Measurements from ENCODE around the gene CDK8. TPM values are rescaled to one million over a fixed set of nuclear protein-coding genes. Genes with fewer than 3 reads are reported as not detected.

CDK8 gene
- polyA plus RNA-seq, 6 donors from 2014 or later = 3.5 to 6.0 (median 4.2) TPM

DNA sequence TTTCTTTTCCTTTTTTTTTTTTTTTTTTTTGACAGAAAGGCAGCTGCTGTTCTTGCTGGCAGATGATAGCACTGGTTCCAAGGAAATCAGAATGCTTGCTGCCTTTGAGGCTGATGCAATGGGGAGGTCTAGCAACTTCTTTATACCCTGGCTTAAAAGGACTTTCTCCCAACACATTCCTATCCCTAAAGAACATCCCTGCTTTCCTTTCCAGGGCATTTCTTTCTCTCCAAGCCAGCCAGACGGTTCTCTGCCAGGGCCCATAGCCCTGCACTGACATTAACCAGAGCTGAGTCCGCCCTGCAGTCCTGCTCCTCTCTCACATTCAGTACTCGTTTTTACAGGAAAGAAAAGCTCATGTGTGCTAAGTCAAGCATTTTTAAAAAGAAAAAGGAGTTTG is 169.7 kb downstream of the CDK8 start:
- H3K36me3 Mint-ChIP-seq = no peaks in the 10 kb centered on the region
- no peak overlapping the region for H3K4me3 Mint-ChIP-seq
- H3K27me3 Mint-ChIP-seq = peaks cover 9 to 30% (median 28%) of the 10 kb centered on the region in 3 donors
- no peak for DNase-seq
- H3K27ac Mint-ChIP-seq = no peak overlapping the region
- H3K9me3 Mint-ChIP-seq = peaks cover 0 to 3% (median 0%) of the 10 kb centered on the region in 7 donors
- no peaks in the 10 kb centered on the region for H3K4me1 Mint-ChIP-seq
- no peak for ATAC-seq (ENCODE audit: low read depth in 2 of 2)

DNA sequence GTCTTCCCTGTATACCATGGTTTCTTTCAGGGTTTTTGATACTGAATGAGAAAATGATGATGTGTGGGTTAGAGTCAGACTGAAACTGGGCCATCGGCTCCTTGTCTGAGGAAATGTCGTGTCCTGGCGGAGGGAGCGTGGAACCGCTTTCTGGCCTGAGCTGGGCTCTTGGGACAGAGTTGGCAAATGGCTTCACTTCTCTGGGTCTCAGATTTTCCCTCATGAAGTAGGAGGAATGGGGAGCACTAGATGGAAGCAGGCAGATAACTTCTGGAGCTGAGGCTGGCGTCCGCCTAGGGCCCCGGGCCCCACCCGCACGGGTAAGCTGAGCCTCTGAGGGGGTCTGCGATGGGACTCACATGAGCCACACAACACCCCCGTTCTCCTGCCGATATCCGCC is 170.3 kb downstream of the CDK8 start:
- no peak overlapping the region for H3K27ac Mint-ChIP-seq
- H3K4me1 Mint-ChIP-seq = no peaks in the 10 kb centered on the region
- ATAC-seq (ENCODE audit: low read depth in 2 of 2) = no peak

DNA sequence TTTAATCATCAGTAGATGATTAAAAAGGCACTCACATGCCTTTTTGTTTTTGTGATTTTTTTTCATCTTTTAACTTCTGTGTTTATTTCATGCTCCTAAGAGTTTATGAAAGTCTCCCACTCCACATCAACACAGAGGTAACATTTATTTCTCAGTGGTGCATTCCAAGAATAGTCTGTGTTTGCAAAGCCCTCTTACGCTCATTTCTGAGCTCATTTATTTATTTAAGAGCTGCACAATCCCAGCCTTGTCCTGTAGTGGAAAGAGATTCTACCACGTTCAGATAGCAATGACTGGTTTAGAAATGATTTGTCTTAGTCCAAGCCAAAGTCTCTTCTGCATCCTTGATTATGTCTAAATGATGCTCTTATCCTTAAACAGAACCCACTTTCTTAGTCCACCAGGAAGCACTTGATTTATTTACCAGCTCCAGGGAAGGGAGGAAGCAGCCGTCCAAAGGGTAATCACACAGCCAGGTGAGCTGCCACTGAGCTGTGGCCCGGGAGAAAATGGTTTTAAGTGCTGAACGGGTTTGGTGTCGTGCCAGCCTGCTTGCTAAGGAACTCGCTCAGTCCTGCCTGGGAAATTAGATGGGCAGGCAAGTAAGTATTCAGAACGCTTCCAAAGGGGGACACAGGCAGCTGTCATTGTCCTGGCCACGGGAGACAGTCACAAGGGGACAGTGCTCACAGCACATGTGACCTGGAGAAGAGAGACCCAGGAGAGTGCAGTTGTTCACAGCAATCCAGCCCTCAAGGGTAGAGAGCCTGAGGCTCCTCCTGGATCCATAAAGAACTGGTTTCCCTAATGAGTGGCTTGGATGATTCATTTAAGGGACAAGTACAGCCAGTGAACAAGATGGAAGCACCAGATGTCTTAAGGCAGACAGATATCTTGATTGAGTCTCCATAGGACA is 171.8 kb downstream of the CDK8 start:
- Mint-ChIP-seq H3K36me3 (no peaks in the 10 kb centered on the region), H3K27ac (no peak overlapping the region), H3K4me1 (no peaks in the 10 kb centered on the region), H3K9me3 (peaks cover 0 to 3% (median 0%) of the 10 kb centered on the region in 7 donors), H3K4me3 (peak overlapping the region in 1 of 8 donors; percentile 20), H3K27me3 (peaks cover 9 to 30% (median 28%) of the 10 kb centered on the region in 3 donors)
- ATAC-seq (ENCODE audit: low read depth in 2 of 2) (no peak), DNase-seq (no peak)

More for the DNA sequence above, 170.3 kb downstream of the CDK8 start:
- Mint-ChIP-seq H3K4me3 (no peak overlapping the region), H3K9me3 (peaks cover 0 to 3% (median 0%) of the 10 kb centered on the region in 7 donors), H3K27me3 (peaks cover 9 to 30% (median 28%) of the 10 kb centered on the region in 3 donors), H3K36me3 (no peaks in the 10 kb centered on the region)
- no peak for DNase-seq

DNA sequence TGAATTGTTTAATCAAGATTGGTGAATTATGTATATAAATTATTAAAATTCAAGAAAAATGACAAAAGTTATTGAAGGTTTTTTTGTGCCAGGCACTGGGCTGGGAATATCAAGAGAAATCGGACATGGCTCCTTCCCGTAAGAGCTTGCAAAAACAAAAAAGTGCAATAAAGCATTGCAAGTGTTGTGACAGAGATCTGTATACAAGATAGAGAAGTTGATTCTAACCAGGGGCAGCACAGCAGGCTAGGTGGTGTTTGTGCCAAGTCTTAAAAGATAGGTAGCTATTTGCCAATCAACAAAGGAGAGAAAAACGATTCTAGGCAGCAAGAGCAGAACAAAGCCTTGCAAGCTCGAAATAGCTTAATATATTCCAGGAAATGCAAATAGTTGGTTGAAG is 179.8 kb downstream of the CDK8 start:
- Mint-ChIP-seq H3K4me1 (no peaks in the 10 kb centered on the region), H3K36me3 (peaks cover 0 to 21% of the 10 kb centered on the region in 2 donors), H3K9me3 (peaks cover 15 to 54% (median 39%) of the 10 kb centered on the region in 7 donors), H3K27ac (no peak overlapping the region), H3K27me3 (peaks cover 0 to 4% (median 0%) of the 10 kb centered on the region in 3 donors), H3K4me3 (no peak overlapping the region)
- ATAC-seq (ENCODE audit: low read depth in 2 of 2) (no peak), DNase-seq (no peak)

DNA sequence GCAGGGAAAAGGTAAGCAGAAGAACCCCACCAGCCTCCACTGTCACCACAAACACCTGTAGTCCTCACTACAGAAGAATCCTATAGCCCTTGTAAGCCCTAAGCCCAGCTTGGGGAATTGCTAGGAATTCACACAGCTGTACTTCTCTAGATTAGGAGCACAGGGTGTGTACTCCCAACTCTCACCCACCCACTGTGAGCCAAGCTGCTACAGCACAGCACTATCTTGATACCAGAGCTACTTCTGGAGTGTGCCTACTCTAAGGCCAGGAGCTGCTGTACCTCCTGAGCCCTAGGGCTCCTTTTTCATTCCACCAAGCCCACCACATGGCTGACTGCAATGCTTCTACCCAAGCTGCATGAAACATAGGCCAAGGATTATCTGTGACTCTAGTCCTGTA is 181.2 kb downstream of the CDK8 start:
- Mint-ChIP-seq H3K4me1 (no peaks in the 10 kb centered on the region), H3K9me3 (peaks cover 15 to 54% (median 40%) of the 10 kb centered on the region in 7 donors), H3K27ac (no peak overlapping the region), H3K36me3 (peaks cover 0 to 21% of the 10 kb centered on the region in 2 donors), H3K27me3 (peaks cover 0 to 4% (median 0%) of the 10 kb centered on the region in 3 donors), H3K4me3 (no peak overlapping the region)
- DNase-seq (no peak), ATAC-seq (ENCODE audit: low read depth in 2 of 2) (no peak)

DNA sequence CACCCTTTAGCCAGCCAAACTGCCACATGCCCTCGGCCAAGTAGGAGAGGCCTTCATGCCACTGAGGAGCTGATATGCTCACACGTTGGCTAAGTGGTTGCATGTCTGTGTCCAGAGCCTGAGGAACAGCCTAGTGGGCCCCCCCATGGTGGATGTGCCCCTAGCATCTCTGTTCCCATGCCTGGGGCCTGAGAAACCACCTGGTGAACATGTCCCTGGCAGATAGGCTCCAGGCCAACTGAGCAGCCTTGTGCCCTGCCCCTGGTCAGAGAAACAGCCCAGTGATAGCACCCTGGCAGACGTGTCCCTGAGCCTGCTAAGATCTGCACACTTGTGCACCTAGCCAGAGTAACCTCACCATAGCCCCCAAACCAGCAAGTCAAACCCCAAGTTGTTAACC is 181.7 kb downstream of the CDK8 start:
- Mint-ChIP-seq H3K27ac (no peak overlapping the region), H3K4me3 (no peak overlapping the region), H3K27me3 (peaks cover 0 to 4% (median 0%) of the 10 kb centered on the region in 3 donors), H3K9me3 (peaks cover 15 to 54% (median 40%) of the 10 kb centered on the region in 7 donors), H3K36me3 (peaks cover 0 to 21% of the 10 kb centered on the region in 2 donors), H3K4me1 (no peaks in the 10 kb centered on the region)
- ATAC-seq (ENCODE audit: low read depth in 2 of 2) = no peak
- DNase-seq = no peak

DNA sequence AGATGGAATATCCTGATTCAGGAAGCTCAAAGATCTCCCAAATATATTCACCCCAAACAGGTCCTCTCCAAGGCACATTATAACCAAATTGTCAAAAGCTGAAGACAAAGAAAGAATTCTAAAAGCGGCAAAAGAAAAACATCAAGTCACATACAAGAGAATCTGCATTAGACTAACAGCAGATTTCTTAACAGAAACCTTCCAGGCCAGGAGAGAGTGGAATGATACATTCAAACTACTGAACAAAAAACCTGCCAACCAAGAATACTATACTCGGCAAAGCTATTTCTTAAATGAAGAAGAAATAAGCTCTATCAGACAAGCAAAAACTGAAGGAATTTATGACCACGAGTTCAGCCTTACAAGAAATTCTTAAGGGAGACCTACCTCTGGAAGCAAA is 183.0 kb downstream of the CDK8 start:
- Mint-ChIP-seq H3K27me3 (peaks cover 0 to under 1% (median 0%) of the 10 kb centered on the region in 3 donors), H3K36me3 (peaks cover 0 to 21% of the 10 kb centered on the region in 2 donors), H3K9me3 (peaks cover 15 to 54% (median 40%) of the 10 kb centered on the region in 7 donors), H3K4me1 (no peaks in the 10 kb centered on the region), H3K27ac (no peak overlapping the region), H3K4me3 (no peak overlapping the region)
- ATAC-seq (ENCODE audit: low read depth in 2 of 2) (no peak), DNase-seq (no peak)

DNA sequence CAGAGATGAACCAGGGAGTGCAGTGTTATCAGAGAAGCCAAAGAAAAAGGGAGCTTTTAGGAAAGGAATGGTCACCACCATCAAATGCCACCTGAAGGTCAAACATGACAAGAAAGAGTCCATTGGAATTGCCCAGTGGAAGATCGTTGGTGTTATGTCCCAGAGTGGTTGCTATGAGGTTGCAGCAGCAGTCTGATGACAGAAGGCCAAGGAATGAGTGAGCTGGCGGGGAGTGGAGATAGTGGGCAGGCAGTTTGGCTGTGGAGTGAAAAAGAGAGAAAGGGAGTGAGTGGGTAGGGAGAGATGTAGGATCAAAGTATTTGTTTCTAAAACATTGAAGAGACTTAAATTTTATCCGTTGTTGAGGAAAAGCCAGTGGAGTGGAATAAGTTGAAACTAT is 186.2 kb downstream of the CDK8 start:
- peaks cover 7 to 12% (median 8%) of the 10 kb centered on the region in 3 donors for H3K27me3 Mint-ChIP-seq
- H3K4me3 Mint-ChIP-seq = no peak overlapping the region
- H3K9me3 Mint-ChIP-seq = peaks cover 9 to 36% (median 30%) of the 10 kb centered on the region in 7 donors

DNA sequence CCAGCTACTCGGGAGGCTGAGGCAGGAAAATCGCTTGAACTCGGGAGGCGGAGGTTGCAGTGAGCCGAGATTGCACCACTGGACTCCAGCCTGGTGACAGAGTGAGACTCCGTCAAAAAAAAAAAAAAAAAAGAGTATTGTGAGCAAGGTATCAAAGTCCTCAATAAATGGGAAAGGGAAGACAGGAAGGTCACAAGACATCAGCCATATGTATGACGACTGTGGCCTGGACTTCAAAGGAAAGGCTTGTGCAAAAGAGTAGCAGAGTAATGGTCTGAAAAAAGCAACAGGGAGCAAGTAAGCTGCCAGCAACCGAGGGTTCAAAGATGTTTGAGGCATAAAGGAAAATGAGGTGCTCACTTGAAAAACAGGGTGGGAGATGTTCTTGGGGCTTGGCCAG is 187.5 kb downstream of the CDK8 start:
- Mint-ChIP-seq H3K4me3 (no peak overlapping the region), H3K4me1 (no peaks in the 10 kb centered on the region), H3K36me3 (peaks cover 0 to 4% of the 10 kb centered on the region in 2 donors), H3K27me3 (peaks cover 7 to 20% (median 17%) of the 10 kb centered on the region in 3 donors), H3K9me3 (peaks cover 3 to 25% (median 22%) of the 10 kb centered on the region in 7 donors), H3K27ac (no peak overlapping the region)
- no peak for ATAC-seq (ENCODE audit: low read depth in 2 of 2)
- no peak for DNase-seq

More for the DNA sequence above, 186.2 kb downstream of the CDK8 start:
- DNase-seq = no peak
- Mint-ChIP-seq H3K27ac (no peak overlapping the region), H3K4me1 (no peaks in the 10 kb centered on the region), H3K36me3 (peaks cover 0 to 12% of the 10 kb centered on the region in 2 donors)
- no peak for ATAC-seq (ENCODE audit: low read depth in 2 of 2)

DNA sequence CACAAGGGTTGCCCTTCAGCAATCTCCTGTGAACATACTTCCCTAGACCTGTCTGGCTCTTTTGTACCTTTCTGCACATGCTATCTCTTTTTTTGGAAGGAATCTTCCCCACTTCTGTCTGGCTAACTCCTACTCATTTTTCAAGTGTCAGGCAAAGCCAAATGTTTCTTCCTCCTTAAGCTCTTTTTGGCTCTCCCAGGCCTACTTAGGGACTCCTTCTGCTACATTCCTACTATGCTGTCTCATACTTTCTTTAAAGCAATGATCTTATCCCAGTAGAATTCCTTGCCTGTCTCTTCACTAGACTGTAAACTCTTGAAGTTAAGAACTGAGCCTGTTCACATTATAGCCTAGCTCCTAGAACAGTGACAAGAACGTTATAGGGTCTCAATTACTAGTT is 188.6 kb downstream of the CDK8 start:
- Mint-ChIP-seq H3K9me3 (peaks cover 1 to 14% (median 11%) of the 10 kb centered on the region in 7 donors), H3K4me1 (no peaks in the 10 kb centered on the region), H3K4me3 (no peak overlapping the region), H3K27me3 (peaks cover 17 to 30% (median 27%) of the 10 kb centered on the region in 3 donors), H3K36me3 (no peaks in the 10 kb centered on the region), H3K27ac (no peak overlapping the region)
- ATAC-seq (ENCODE audit: low read depth in 2 of 2) = no peak
- DNase-seq = no peak

DNA sequence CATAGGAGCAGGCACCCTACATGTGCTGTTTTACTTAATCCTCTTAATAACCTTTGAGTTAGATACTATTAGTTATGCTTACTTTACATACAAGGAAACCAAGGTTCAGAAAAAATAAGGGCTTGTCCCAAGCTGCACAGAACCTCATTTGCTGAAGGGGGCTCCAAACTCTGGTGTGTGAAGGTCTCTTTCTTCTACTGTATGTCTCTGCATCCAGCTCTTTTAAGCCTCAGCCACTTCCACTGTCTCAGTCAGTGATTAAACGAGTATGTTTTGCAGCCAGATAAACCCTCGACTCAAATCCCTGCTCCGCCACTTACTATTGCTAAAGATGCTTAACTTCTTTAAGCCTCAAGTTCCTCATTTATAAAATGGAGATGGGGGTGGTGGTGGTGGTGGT is 191.2 kb downstream of the CDK8 start:
- ATAC-seq (ENCODE audit: low read depth in 2 of 2) = no peak
- H3K9me3 Mint-ChIP-seq = peaks cover 0 to 14% (median 4%) of the 10 kb centered on the region in 7 donors
- H3K27me3 Mint-ChIP-seq = peaks cover 35 to 50% (median 39%) of the 10 kb centered on the region in 3 donors
- H3K4me3 Mint-ChIP-seq = no peak overlapping the region
- peaks cover 0 to 7% of the 10 kb centered on the region in 2 donors for H3K36me3 Mint-ChIP-seq
- H3K4me1 Mint-ChIP-seq = no peaks in the 10 kb centered on the region
- DNase-seq = no peak
- H3K27ac Mint-ChIP-seq = no peak overlapping the region

DNA sequence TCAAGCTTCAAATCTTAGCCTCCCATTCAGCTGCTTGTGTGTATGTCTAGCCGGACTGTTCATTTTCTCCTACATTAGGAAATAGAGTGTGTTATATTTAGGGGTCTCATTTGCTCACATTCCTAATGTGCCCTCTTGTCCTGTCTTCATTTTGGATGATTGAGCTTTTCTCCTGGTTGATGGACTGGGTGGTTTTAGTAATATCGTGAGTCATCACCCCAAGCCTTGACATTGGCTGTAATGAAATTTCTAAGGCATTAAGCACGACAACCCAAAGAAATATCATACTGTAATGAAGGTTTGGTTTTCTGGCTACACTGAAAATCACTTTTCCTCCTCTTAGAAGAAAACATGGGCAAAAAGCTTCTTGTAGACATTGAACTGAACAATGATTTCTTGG is 192.8 kb downstream of the CDK8 start:
- Mint-ChIP-seq H3K9me3 (peaks cover 3 to 27% (median 14%) of the 10 kb centered on the region in 7 donors), H3K4me3 (no peak overlapping the region), H3K27ac (no peak overlapping the region), H3K4me1 (no peaks in the 10 kb centered on the region), H3K27me3 (peaks cover 47 to 59% (median 49%) of the 10 kb centered on the region in 3 donors), H3K36me3 (peaks cover 0 to 7% of the 10 kb centered on the region in 2 donors)
- DNase-seq (no peak), ATAC-seq (ENCODE audit: low read depth in 2 of 2) (no peak)

DNA sequence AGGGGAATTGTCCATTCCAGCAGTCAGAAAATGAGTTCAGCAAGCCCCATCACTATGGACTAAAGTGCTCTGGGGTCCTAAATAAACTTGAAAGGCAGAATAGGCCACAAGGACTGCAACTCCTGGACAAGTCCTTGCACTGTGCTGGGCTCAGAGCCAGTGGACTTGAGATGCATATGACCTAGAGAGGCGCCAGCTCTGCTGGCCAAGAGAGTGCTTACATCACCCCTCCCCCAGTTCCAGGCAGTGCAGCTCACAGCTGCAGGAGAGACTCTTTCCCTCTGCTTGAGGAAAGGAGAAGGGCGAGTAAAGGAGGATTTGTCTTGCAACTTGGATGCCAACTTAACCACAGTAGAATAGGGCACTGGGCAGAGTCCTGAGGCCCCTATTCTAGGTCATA is 194.1 kb downstream of the CDK8 start:
- no peak overlapping the region for H3K4me3 Mint-ChIP-seq
- H3K27ac Mint-ChIP-seq = no peak overlapping the region
- no peaks in the 10 kb centered on the region for H3K4me1 Mint-ChIP-seq
- H3K36me3 Mint-ChIP-seq = peaks cover 0 to 7% of the 10 kb centered on the region in 2 donors
- H3K27me3 Mint-ChIP-seq = peaks cover 53 to 59% (median 53%) of the 10 kb centered on the region in 3 donors
- ATAC-seq (ENCODE audit: low read depth in 2 of 2) (no peak), DNase-seq (no peak)
- peaks cover 3 to 28% (median 14%) of the 10 kb centered on the region in 7 donors for H3K9me3 Mint-ChIP-seq

Data from naive B cell (primary cell).